Measurements from ENCODE around the gene FZD7.

Gene FZD7

DNA sequence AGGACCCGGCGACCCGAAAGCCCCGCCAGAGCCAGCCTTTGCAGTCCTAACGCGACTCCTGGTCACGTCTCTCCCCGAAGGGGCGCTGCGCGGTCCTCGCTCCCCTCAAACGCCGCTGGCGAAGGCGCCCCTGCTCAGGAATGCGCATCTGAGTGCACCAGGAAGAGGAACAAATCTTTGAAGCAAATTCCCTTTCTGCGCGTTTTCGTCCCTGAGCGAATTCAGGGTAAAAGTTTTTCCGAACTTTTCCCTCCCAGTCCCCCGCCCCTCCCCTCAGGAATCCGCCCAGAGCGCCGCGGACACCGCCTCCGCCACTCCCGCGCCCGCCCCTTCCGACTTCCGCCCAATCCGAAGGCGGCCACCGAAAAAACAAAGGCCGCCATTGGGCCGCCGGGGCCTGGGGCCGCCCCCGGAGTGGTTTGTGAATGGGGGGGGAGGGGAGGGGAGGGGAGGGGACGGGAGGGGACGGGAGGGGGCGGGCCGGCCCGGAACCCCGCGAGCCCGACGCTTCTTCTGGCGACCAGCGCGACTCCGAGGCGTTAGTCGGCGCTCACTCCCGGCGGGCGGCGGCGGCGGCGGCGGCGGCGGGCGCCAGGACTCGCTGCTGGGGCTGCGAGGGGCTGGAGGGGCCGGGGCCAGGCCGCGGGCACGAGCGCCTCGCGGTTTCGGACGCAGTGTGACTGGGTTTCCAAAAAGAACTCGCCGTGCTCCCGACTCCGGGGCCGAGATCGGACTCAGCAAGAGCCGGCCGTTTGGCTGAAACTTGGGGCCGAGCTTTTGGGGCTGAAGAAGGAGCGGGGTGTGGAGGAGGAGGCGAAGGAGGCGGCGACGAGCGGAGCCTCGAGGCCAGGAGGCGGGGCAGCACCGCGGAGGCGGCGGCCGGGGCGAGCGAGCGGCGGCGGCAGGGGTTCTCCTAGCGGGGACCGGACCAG is at the start of gene FZD7:
Gene FZD7 (plus strand): TSS at position 539 of the 932 bp plus-strand sequence. CDS start 793 bp downstream, outside the sequence.
- peak; percentile 53 for DNase-seq (ENCODE audit: low read depth, low spot score)

DNA sequence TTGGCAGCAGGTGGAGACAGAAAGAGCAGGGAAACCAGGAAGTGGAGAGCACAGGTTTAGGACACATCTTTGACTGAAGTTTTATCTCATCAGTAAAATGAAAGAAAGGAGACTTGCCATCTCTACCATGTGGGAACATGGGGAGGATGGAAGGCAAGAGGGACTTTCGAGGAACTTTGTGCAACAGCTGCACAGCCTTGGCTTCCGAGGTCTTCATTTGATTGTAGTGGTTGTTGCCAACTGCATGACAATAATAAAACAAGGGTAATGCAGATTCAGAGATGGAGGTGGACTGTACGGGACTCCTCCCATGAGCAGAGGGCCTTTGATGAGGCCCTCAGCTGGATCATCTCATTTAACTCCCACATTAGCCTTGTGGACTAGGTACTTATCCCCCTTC is 49.3 kb upstream of the FZD7 start:
- no peak overlapping the region for H3K27ac ChIP-seq
- no peak for DNase-seq (ENCODE audit: low read depth, low spot score)

More for the DNA sequence above, at the start of gene FZD7:
- H3K27ac ChIP-seq = peak within 1 kb of the TSS; percentile 83

DNA sequence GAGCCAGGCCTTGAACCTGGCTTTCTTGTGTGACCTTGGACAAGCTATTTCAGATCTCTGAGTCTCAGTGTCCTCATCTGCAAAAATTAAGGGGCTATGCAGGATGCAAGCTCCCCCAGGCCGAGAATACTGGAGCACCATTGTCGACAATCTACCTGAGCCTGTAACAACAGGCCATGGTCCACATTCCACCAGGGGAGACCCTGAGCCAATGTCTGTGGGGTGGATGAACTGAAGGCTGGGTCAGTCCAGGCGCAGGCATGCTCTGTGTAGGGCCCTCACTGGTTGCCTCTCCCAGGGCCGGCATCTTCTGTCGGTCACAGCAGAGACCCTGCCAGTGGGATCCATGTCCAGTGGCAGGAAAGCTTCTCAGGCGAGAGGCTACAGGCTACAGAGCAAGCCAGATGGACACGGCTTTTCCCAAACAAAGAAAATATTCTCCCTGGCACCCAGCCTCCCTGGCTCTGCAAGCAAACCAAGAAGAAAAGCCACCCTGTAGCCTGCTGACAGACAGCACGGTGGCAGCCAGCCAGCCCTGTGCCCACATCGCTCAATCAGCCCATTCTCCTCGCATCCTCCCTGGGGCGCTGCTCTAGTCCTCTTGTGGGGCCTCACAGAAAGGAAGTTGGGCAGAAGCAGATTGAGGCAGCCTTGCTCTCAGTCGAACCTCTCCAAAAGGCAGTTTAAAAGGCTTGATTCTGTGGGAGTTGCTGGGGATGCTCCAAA is 48.7 kb upstream of the FZD7 start:
- peak overlapping the region; percentile 69 for H3K27ac ChIP-seq

DNA sequence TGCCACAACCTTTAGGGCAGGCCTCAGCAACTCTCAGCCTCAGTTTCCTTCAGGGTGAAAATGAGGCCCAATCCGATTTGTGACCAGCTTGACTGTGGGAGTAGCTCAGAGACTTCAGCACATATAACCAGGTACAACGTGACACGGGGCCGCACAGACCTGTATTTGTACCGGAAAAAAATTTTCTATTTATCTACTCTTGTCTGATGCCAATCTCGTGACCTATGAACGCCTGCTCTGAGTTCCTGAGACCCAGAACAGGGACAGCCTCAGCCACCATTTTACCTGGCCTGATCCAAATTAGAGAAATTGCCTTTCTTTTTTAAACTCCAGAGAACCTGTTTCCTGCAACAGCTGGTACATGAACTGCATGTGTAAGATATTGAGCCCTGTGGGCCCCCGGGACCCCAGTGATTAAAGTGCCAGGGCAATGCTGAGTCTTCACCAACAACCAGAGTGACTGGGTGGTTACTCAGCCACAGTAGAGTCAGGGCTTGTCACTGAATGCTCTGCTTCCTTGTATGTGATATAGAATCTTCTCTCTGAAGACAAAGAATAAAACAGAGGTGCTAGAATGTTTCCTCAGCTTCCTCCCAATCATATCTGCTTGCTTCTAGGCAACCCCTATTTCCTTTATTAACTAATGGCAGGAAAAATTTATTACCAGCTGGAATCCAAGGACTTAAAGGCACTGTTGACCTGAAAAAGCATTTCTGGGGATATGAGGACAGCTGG is 47.8 kb upstream of the FZD7 start:
- DNase-seq (ENCODE audit: low read depth, low spot score) = peak; percentile 10
- H3K27ac ChIP-seq = peak overlapping the region; percentile 69

More for the DNA sequence above, 48.7 kb upstream of the FZD7 start:
- no peak for DNase-seq (ENCODE audit: low read depth, low spot score)

DNA sequence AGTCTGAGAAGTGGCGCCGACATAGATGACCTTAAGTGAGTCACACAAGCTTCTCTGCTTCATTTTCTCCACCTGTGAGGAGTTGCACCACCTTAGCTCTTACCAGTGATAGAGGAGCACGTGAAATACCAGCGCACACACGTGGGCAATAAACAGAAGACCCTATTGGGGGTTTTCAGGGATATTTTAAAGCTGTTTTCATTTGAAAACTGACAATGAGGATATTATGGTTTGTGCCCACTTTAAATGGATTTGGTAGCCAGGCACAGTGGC is 47.3 kb upstream of the FZD7 start:
- DNase-seq (ENCODE audit: low read depth, low spot score) = peak; percentile 6

DNA sequence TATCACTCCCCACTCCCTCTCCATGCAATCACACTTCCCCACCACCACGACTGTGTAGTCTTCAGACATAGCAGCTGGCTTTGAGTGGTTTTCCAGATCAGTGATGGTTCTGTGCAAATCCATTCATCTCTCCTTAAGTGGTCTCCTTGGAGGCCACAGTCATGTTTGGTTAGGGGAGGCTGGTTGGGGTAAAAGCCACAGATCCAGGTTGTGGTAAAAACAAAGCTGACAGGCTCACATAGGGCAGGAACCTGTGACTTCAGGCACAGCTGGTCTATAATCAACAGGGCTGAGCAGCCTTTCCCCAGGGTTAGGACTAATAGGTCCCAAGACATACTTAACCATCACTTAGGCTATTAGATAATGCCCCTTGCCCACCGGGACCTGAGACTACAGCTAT is 46.2 kb upstream of the FZD7 start:
- H3K27ac ChIP-seq = no peak overlapping the region
- no peak for DNase-seq (ENCODE audit: low read depth, low spot score)

More for the DNA sequence above, 47.3 kb upstream of the FZD7 start:
- H3K27ac ChIP-seq = peak overlapping the region; percentile 69

DNA sequence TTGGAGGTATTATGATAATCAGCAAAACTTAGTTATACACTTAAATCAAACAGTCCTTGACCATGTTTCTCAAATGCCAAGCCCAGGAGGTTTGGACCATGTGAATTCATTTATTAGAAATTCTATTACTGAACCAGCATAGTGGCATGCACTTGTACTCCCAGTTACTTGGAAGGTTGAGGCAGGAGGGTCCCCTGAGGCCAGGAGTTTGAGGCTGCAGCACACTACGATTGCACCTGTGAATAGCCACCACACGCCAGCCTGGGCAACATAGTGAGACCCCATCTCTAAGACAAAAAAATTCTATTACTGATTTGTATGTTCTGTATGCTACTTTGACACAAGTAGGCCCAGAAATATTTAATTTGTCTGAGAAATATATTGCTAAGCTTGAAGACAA is 43.6 kb upstream of the FZD7 start:
- DNase-seq (ENCODE audit: low read depth, low spot score) = no peak
- H3K27ac ChIP-seq = no peak overlapping the region

DNA sequence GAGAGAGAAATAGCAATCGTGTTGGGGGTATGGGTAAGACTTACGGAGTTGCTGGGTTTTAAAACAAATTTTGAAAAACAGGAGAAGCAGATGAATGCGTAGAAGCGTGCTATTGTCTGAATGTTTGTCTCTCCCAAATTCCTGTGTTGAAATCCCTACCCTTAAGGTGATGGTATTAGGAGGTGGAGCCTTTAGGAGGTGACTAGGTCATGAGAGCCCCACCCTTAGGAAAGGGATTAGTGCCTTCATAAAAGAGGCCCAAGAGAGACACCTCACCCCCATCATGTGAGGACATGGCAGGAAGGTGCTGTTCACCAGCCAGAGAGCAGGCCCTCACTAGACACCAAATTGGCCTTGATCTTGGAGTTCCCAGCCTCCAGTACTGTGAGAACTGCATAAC is 40.7 kb upstream of the FZD7 start:
- DNase-seq (ENCODE audit: low read depth, low spot score) = no peak
- no peak overlapping the region for H3K27ac ChIP-seq

DNA sequence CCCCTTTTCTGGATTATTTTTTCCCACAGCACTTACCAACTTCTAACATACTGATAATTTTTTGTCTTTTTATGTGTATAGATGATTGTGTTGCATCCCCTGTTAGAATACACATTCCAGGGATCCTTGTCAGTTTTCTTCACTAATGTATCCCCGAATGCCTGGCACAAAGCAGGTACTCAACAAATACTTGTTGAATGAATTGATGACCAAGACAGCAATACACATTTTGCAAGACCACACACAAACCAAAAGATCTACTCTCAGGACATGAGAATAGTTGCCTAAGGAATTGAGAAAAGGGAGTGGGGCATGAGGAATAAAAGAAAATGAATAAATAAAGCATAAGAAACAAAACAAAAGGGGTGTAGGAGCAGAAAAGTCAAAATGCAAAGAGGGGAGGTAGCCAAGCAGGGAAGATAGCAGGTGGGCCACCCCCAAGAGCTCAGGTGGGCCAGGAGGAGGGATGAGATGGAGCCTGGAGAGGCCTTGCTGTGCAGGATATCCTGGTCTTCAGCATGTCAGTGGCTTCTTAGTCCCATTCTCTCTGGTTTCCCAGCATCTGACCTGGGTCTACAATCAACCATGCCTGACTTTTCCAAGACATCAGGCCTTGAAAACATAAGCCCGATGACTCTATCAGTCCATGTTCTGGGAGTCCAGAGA is 38.5 kb upstream of the FZD7 start:
- no peak overlapping the region for H3K27ac ChIP-seq
- no peak for DNase-seq (ENCODE audit: low read depth, low spot score)

DNA sequence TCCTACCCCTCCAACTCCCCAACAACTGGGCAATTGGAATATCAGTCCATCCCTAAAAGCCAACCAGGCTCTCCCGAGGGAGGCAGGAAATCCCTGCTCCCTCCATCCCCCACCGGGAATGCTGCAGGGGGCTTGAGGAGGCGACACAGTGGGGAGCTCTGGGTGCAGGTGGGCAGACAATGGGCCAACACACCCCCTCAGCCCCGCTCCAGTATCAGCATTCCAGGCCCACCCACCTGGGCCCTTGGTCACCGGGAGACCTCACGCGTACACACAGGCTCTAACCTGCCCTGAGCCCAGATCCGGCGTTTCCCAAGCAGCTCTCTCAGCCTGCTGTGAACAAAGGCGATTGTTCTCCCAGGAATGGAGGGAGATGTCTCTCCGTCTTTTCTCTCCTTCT is 37.6 kb upstream of the FZD7 start:
- DNase-seq (ENCODE audit: low read depth, low spot score) = peak; percentile 46
- peak overlapping the region; percentile 69 for H3K27ac ChIP-seq

DNA sequence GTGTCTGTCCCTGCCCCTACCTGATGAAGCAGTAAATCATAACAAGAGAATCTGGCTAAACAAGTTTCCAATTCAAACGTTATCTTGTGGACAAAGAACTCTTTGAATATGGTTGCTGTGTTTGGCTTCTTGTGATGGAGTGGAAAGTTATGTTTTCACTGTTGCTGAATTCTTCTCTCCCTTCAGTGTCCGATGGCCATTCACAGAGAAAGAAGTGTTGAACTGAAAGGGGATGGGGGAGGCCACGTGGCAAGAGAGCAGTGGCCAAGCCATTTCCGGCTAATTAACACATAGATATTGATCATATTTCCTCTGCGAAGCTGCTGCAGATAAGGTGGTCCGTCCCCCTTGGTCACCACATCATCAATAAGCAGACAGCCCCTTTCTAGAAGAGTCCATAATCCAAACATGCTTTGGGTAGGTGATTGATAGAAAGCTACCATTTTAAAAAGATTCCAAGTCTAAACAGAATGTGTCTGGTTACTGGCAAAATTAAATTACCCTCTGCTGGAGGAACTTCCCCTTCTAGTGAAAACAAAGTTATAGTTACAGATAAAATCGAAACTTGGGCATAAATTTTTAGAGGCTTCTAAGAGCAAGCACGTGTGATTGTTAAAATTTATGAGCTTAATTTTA is 36.9 kb upstream of the FZD7 start:
- peak overlapping the region; percentile 69 for H3K27ac ChIP-seq
- peak; percentile 36 for DNase-seq (ENCODE audit: low read depth, low spot score)

DNA sequence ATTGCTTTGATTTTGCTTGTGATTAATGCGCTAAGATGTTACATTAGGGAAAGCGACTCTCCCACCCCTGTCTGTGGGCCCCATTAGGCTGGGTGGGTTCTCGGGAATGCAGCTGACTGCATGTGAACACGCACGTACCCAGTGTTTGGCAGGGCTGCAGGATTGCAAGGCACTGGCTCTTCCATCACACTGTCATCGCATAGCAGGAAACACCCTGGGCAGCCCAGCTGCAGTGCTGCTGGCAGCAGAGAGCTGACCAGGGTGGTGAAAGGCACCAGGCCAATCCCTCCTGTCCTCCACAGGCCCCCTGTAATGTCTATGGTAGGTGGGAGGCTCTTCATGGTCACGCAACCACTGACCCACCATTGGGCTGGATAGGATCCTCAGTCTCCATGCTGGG is 34.4 kb upstream of the FZD7 start:
- no peak for DNase-seq (ENCODE audit: low read depth, low spot score)
- H3K27ac ChIP-seq = no peak overlapping the region

DNA sequence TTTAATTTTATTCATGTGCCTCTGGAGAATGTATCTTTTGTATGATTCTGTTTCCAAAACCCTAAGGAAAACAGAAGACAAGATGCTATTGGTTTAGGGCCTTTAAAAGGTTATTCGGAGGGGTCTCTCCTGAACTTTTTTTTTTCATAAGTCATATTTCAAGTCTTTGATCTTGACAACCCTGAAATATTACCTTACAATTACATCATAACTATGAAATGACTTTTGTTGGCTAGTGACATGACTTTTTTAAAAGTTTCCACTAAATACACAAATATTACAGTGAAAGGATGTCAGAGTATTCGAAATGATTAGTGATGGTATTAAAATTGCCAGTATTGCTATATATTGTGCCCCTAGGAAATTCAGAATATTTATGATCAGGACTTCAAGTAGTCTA is 31.8 kb upstream of the FZD7 start:
- H3K27ac ChIP-seq = no peak overlapping the region
- DNase-seq (ENCODE audit: low read depth, low spot score) = no peak

DNA sequence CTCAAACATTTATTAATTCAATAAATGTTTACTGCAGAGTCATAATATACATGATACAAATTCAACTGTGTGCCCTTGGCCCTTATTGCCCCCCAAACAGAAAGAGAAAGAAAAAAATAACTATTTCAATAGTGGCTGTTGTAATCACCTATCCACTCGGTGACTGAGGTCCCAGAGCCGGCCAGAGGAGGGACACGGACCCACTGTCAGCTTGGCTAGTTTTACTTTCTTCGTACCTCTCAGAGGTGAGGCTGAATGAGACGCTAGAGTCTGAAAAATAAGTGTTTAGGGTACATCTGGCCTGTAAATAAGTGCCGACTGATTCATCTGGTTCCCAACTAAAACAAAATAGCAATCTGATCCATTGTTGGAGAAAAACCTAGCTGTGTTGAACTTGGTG is 31.3 kb upstream of the FZD7 start:
- no peak overlapping the region for H3K27ac ChIP-seq
- DNase-seq (ENCODE audit: low read depth, low spot score) = no peak

DNA sequence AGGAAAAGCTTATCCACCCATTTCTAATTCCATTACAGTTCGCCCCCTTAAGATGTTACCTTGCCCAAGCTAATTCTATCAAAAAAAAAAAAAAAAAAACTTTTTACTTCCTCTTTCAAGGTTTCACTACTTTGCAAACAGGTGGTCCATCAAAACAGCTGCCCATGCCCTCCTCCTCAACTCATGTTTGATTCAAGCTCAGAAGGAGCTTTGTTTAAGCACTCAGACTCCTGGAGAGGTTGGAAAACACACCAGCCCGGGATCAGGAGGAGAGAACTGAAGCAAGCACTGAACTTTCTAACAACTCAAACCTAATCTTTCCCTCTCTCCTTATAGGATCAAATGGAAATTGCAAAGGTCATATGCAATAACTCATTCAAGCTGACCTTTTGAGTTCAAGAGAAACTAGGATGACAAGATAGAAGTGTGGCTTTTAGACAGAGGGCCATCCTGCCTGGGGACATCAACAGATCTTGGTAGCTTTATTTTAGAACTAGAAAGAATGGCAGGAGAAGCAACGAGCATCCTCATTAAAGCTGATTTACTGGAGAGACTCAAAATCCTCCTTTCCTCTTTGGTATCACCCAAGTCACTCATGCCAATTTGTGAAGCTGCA is 28.3 kb upstream of the FZD7 start:
- no peak for DNase-seq (ENCODE audit: low read depth, low spot score)
- no peak overlapping the region for H3K27ac ChIP-seq

DNA sequence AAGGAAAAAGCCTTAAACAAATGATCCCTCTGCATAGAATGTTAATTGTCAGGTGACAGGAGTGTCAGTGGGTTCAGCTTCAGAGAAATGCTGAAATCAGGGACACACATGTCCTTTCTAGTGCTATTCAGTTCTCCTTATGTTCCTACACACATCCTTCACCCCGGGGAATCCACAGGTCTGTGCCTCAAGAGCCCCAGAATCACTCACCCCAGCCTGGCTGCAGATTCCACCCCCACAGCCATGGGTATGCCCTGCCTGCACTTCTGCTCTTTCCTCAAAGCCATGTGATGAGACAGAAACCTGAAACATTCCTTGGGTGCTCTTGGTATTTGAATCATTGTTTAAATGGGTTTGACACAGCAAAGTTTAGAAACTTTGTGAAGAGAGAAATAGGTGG is 27.4 kb upstream of the FZD7 start:
- no peak overlapping the region for H3K27ac ChIP-seq
- DNase-seq (ENCODE audit: low read depth, low spot score) = no peak

DNA sequence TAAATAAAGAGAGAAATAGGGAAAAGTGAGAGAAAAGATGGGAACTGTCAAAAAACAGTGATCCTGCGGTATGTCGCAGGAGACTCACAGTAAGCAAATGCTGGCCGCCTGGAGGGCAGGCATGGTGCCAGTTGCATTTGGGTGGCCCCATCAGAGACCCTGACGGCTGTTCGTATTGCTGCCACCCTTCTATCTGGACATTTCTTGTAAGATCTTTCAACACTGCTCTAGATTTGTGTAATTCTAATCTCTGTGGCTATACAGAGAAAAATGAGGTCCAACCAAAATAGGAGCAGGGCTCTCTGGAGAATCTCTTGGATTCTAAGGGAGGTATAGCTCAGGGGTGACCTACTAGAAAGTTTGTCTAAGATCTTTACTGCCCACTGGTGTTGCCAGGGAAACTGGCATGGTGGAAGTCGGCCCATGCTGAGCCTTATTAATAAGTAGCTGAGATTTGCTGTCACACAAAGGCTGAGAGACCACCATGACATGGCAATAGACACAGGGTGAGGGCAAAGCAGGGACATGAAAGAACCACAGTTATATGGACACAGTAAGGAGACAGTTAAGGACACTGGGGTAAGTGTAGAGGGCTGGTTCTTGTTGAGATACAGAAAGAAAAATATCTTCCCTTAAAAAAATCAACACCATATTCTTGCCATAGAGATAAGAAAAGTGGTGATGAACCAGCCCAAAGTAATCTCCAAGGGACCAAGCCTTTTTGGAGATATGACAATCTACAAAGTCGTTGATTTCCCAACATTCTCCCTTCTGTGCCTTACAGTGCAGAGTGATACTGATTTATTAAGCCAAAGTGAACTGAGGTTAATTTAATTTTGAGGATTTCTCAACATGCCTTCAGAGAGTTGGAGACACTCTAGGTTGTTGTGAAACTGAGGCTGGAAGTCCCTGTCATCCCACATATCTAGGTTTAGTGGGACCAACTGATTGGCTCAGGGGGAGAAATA is 26.4 kb upstream of the FZD7 start:
- H3K27ac ChIP-seq = no peak overlapping the region

DNA sequence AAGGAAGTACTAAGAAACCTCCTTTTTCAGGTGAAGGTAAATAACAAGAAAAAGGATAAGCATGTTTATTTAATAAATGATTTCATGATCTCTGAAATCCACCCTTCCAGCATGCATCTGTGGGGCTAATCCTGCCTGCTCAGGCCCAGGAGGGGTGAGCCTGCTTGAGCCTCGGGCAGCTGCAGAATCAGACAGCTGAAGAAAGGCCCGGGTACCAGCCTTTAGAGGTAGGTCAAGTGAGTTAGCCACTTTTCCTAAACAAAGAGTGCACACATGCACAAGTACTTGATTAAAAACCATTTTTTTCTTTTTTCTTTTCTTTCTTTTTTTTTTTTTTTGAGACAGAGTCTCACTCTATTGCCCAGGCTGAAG is 25.7 kb upstream of the FZD7 start:
- H3K27ac ChIP-seq = no peak overlapping the region
- DNase-seq (ENCODE audit: low read depth, low spot score) = no peak

More for the DNA sequence above, 26.4 kb upstream of the FZD7 start:
- DNase-seq (ENCODE audit: low read depth, low spot score) = no peak
